Midbrain (tissue), 1 donor: ENCODE measurements around the gene TPPP.

Experiments
- DNase-seq: peaks from one replicate; lab custom pipeline; 2025; lab: John Stamatoyannopoulos, UW

TPPP gene

DNA sequence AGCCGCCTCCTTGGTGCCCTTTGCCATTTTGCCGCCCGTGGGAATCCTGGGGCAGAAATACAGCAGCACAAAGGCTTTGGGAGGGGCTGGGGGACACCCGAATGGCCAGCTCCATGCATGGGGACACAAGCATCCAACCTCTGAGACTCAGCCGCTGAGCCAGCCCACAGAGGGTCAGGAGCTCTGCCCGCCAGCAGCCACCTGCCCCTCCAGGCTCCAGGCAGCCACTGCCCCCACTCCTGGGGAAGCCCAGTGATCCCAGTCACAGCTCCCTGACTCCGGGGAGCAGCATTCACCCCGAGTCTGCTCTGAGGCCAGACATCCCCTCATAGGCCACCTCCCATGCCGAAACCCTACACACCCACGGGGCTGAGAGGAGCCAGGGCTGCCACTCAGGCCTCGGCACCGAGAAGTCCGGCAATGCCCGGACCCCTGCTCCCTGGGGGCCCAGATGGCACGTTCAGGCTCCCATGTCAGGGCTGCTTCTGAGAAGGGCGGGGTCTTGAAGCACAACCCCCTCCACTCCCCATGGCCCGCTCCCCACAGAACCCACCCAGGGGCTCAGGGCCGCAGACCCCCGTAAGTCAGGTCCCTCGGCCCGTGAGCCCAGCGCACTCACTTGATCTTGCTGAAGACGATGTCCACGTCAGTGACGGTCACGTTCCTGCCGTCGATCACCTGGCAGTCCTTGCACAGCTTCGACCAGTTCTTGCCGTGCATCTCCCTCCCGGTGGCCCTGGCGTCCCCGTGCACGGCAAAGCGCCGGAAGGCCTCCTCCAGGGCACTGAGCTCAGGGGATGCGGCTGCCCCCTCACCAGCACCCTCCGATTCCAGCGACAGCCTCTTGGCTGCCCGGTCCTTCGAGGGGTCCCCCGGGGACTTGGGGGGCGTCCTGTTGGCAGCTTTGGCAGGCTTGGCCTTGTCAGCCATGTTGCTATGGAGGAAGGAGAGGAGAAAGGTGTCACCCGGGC, 15.7 kb downstream of the TPPP start:
- no peak for DNase-seq

GRCh38 chr5:676699-677076, 16.5 kb downstream of the TPPP start:
- no peak for DNase-seq

GRCh38 chr5:675871-676698, 17.1 kb downstream of the TPPP start:
- DNase-seq: no peak

DNA sequence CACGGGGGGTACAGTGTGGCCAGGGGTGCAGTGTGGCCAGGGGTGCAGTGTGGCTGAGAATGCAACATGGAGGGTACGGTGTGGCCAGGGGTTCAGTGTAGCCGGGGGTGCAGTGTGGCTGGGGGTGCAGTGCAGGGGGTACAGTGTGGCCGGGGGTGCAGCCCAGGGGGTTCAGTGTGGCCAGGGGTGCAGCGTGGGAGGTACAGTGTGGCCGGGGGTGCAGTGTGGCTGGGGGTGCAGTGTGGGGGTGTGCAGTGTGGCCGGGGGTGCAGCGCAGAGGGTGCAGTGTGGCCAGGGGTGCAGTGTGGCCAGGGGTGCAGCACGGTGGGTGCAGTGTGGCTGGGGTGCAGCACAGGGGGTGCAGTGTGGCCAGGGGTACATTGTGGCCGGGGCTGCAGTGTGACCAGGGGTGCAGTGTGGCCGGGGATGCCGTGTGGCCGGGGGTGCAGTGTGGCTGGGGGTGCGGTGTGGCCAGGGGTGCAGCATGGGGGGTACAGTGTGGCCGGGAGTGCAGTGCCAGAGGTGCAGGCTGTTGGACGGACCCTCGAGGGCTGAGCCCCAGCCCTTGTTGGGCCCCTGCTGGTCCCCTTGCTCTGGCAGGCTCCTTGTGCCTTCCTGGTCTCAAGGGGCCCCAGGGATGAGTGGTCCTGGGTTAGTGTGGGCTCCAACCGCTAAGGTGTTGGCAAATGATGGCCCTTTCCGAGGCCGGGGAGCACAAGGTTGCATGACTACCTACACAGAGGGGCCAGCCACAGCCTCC, 17.9 kb downstream of the TPPP start:
- no peak for DNase-seq

DNA sequence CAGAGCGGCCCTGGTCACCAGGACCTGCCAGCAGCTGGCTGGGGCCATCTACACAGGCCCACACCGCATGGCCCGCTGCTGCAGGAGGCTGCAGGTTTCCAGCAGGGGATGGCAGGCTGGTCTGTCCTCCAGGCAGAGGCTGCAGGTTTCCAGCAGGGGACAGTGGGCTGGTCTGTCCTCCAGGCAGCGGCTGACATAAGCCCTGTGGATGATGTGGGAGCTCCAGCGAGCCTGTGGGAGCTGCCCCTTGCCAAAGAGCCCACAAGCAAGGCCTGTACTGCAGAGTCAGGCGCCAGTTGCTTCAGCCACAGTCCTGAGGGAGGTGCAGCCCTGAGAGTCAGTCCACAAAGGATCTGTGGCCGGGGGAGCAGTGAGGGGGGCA, 18.5 kb downstream of the TPPP start:
- DNase-seq: no peak

DNA sequence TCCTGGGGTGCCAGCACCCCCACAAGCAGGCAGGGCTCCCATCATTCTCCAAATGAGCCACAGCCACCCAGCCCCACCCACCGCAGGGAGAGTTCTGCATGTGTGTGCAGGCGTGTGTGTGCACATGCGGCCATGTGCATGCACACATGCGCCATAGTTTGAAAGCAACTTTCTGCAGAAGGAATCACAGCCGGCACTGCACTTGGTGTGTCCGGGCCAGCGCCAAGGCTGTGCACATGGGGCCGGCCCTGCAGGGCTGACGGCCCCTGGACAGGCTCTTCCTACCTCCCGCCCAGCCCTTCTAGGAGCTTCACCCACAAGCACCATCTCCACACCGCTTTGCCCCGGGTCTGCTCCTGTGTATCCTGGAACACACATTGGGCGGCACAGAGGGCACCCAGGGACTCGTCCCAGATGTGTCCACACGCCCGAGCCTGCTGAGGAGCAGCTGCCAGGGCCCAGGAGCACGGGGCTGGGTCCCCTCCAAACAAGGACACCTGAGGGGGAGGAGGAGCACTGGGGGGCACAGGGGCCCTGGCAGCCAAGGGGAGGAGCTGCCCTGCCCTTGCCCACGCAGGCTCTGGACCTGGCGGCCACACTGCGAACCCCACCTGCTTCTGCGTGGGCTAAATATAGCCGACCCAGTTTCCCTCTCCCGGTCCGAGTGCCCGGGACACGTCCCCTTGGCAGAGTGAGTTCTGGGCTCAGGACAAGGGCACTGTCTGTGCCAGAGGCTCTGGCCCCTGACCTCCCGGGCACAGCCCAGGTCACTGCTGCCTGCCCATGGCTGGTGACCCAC, 19.1 kb downstream of the TPPP start:
- DNase-seq: no peak

DNA sequence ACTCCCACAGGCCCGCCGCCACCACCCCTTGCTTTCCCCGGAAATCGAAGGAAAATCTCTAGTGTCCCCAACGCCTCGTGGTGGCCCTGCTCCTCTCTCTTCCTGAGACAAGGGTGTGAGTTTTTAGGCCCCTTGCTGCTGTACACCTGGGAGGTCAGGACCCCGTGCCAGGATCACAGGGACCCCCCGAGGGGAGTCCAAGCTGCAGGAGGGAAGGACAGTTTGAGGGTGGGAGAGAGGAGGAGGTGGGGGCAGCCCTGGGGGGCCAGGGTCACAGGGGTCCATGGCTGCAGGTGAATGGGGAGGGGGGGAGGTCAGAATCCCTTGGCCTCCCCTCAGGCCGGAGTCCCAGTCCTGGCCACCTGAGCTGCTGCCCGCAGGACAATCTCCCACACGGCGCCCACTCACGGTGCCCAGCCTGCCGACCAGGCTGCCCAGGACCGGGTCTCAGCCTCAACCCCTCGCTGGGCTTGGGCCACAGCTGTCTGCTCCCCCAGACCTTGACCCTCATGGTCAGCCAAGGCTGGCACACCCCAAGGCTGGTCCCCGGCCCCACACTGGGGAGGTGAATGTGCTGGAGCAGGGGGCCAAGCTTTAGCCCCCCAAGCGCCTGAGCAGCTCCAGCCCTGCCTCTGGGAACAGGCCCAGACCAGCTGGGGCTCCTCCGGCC, 19.9 kb downstream of the TPPP start:
- DNase-seq: no peak

GRCh38 chr5:672329-673160, 20.6 kb downstream of the TPPP start:
- DNase-seq: peak; percentile 72

DNA sequence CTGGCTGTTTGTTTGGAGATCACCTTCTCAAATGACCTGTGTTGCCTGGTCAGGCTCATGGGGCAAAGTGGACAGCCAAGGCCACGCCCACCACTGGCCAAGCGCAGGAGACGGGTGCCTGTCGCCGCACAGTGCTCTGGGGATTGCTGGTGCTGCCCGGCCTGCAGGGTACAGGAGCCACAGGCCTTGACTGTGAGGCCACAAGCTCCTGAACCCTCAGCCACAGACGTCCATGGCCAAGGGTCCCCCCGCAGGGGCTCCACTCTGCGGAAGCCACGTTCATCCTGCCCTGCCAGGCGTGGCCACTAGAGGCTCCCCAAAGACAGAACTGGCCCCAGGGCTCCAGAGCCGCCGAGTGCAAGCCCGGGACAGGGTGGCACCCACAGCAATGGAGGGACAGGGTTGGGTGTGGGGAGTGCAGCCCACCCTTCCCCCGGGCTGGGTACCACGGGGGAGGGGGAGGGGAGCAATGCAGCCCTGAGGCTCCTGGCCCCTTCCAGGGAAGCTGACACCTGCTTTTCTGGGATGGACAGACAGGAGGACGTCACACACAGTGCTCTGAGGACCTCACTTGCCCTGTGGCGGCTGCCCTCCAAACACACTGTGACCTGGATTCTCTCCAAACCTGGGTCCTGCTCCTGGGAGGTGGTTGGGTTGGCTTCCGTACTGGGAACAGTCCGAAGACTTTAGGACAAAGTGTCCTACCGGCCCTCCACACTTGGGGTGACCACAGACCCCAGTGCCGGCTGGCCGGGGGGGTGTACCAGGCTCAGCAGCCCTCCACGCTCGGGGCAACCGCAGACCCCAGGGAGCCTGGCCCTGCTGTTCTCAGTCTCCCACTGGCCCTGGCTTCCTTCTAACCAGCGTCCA, 21.5 kb downstream of the TPPP start:
- peak; percentile 82 for DNase-seq

DNA sequence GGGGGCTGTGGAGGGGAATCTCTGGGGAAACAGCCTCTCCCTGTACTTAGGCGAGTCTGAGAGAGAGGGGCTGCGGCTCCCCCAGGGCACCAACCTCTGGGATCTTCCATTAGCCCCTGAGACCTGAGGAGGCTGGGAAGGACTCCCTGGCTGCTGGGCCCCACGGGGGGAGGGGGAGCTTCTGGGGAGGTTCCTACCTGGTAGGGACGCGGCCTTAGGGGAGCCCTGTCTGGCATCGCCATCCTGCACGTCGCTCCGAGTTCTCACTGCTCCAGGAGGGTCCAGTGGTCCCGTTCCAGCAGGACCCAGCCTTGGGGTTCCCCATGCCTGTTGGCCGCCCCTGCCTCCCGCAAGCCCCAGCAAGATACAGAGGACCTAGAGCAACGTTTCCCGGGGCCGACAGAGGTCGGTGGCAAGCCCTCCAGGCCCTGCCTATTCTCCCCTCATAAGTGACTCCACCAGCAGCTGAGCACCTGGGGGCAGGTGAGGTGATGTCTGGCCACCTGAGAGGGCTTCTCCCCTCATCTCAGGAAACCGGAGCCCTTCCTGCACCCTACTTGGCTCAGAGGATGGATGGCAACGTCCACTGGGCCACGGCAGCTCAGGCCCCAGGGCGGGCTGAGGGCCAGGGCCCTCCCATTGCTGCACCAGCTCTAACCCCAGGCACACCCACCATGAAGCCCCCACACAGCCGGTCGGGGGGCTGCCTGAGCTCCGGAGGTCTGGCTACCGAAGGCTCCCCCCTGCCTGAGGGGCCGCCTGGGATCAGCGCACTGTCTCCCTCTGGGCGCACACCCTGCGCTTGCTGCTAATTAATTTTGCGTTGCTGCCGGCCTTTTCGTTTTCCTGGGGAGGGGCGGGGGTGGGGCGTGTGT, 22.5 kb downstream of the TPPP start:
- no peak for DNase-seq

GRCh38 chr5:669842-670395, 23.2 kb downstream of the TPPP start:
- no peak for DNase-seq

DNA sequence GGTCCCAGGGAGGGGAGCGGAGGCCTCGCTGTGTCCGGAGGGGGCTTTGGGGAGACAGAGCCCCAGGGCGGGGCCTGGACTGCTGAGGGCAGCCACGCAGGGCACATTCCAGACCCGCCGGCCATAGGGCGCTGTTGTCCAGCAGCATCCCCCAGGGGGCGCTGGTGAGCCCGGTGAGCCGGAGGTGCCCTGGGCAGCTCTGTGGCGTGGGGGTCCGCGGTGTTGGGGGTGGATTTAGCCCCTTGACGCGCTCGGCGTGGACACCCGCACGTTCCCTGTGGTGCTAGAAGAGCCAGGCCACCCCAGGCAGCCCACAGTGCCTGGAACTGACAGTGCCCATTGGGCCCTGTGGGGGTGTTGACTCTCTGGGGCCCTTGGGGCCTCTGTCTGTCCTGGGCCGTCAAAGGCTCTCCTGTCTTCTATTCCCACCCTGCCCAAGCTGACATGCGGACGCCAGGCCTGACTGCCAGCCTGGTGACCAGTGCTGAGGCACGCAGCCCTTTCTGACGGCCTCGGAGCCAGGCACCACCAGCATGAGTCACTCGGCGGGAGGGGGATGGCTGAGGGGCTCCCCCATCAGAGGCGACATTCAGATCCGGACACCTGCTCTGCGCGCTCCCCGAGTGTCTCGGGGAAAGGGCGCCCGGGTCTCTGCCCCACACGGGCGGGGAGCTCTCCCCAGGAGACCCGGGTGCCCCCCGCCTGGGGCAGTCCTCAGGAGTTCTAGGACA, 23.9 kb downstream of the TPPP start:
- DNase-seq: peak; percentile 91

GRCh38 chr5:668283-668995, 24.7 kb downstream of the TPPP start:
- DNase-seq: peak; percentile 54

DNA sequence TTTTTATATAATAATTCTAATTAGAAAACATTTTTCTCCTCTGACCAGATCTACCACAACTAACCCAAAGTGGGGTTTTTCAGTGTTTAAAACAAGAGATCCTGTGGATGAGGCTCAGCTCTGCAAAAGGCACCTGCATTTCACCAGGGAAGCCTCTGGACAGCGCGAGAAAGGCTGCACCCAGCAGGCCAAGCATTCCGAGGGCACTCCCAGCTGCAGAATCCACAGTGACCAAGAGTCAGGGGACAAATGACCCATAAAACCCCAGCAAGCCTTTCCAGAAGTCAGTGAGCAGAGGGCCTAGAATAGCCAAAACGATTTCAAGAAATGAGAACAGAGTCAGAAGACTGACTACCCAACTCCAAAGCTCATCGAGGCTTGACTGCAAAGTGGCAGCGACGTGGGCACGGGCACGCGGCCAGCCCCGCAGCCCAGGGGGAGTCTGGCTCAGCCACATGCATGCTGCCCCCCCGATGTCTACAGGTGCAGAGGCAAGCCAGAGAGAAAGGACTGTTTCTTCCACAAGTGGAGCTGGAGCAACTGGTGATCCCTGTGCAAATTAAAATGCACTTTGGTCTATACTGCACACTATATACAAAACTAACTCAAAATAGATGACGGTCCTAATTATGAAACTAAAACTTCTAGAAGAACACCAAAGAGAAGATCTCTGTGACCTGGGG, 26.2 kb downstream of the TPPP start:
- DNase-seq: no peak

GRCh38 chr5:665956-666711, 27.0 kb downstream of the TPPP start:
- no peak for DNase-seq
